Stimulated activated CD8-positive, alpha-beta memory T cell treated with anti-CD3 and anti-CD28 coated beads, Interleukin-12 subunit alpha, Interleukin-12 subunit beta, amount 100 ng/mL, for 1 hour (primary cell): ENCODE data around the gene EARS2.
"Not testable (repeated sequence)": the region's sequence is repeated elsewhere in the genome, so short reads cannot be mapped to it uniquely, and the experiment has no call there.

Experiments
- DNase-seq: peaks from one replicate; pipeline ENCODE4 v3.0.0-alpha.2; 2020; ENCODE audit warnings: low read depth

The EARS2 gene

GRCh38 chr16:23567602-23568001 is 10.5 kb upstream of the EARS2 start:
- DNase-seq: no peak

GRCh38 chr16:23566724-23567123 is 9.6 kb upstream of the EARS2 start:
- no peak for DNase-seq

- DNase-seq: no peak
These were observed 7.6 kb upstream of the EARS2 start for GRCh38 chr16:23564575-23565363.

GRCh38 chr16:23563186-23563585 is 6.0 kb upstream of the EARS2 start:
- no peak for DNase-seq

GRCh38 chr16:23562505-23562904 is 5.4 kb upstream of the EARS2 start:
- DNase-seq: no peak

GRCh38 chr16:23561586-23561985 is 4.4 kb upstream of the EARS2 start:
- no peak for DNase-seq

GRCh38 chr16:23557779-23558702 is 891 bp upstream of the EARS2 start:
- DNase-seq: no peak

- DNase-seq: no peak
These were observed 2.6 kb downstream of the EARS2 start for GRCh38 chr16:23554536-23554935.

- no peak for DNase-seq
These were observed 5.0 kb downstream of the EARS2 start for GRCh38 chr16:23552161-23552560.

GRCh38 chr16:23549938-23550337 is 7.2 kb downstream of the EARS2 start:
- no peak for DNase-seq

- no peak for DNase-seq
These were observed 12.7 kb downstream of the EARS2 start for GRCh38 chr16:23544436-23544835.

GRCh38 chr16:23540817-23541178 is 16.4 kb downstream of the EARS2 start:
- not testable (repeated sequence) for DNase-seq

GRCh38 chr16:23539984-23540816 is 16.9 kb downstream of the EARS2 start:
- no peak for DNase-seq

- no peak for DNase-seq
These were observed 18.3 kb downstream of the EARS2 start for GRCh38 chr16:23538919-23539278.

GRCh38 chr16:23537390-23537789 is 19.8 kb downstream of the EARS2 start:
- DNase-seq: no peak

GRCh38 chr16:23535901-23536300 is 21.2 kb downstream of the EARS2 start:
- DNase-seq: no peak

- DNase-seq: no peak
These were observed 22.0 kb downstream of the EARS2 start for GRCh38 chr16:23534868-23535860.

GRCh38 chr16:23532448-23532847 is 24.7 kb downstream of the EARS2 start:
- DNase-seq: no peak

GRCh38 chr16:23530062-23530461 is 27.1 kb downstream of the EARS2 start:
- no peak for DNase-seq

- DNase-seq: no peak
These were observed 28.4 kb downstream of the EARS2 start for GRCh38 chr16:23528644-23529310.
